Stimulated activated CD8-positive, alpha-beta memory T cell treated with anti-CD3 and anti-CD28 coated beads, Interleukin-4, amount 100 ng/mL, for 4 hours (primary cell): ENCODE data around the gene SLC47A2.
"Not testable (repeated sequence)": the region's sequence is repeated elsewhere in the genome, so short reads cannot be mapped to it uniquely, and the experiment has no call there.

Source experiments
- DNase-seq, 2 donors: peaks; one replicate each; pipeline ENCODE4 v3.0.0-alpha.2; 2020; ENCODE audit warnings: low read depth in 2 of 2, low spot score in 1 of 2

The SLC47A2 gene

GRCh38 chr17:19708431-19709175 is 7.8 kb downstream of the SLC47A2 start:
- DNase-seq, result no peak

DNA sequence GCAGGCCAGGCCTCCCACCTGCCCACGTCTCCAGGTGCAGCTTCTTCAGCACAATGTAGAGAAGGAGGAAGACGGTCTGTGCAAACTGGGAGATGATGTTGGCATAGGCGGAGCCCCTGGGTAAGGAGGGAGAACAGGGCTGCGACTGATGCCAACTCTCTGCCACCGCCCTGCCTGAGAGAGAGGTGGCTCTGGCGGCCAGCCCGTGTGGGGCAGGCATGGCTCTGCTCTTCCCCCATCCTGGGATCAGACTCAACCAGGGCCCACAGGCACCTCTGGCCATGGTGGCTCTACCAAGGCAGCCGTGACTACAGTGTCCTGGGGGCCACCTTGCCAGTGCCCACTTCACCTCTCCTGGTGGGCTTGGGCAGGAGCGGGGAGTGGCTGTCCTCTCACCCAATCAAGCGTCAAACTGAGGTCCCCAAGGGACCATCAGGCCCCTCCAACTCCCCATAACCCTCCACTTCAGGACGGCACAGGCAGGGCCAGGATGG is 8.6 kb downstream of the SLC47A2 start:
- no peak for DNase-seq

DNA sequence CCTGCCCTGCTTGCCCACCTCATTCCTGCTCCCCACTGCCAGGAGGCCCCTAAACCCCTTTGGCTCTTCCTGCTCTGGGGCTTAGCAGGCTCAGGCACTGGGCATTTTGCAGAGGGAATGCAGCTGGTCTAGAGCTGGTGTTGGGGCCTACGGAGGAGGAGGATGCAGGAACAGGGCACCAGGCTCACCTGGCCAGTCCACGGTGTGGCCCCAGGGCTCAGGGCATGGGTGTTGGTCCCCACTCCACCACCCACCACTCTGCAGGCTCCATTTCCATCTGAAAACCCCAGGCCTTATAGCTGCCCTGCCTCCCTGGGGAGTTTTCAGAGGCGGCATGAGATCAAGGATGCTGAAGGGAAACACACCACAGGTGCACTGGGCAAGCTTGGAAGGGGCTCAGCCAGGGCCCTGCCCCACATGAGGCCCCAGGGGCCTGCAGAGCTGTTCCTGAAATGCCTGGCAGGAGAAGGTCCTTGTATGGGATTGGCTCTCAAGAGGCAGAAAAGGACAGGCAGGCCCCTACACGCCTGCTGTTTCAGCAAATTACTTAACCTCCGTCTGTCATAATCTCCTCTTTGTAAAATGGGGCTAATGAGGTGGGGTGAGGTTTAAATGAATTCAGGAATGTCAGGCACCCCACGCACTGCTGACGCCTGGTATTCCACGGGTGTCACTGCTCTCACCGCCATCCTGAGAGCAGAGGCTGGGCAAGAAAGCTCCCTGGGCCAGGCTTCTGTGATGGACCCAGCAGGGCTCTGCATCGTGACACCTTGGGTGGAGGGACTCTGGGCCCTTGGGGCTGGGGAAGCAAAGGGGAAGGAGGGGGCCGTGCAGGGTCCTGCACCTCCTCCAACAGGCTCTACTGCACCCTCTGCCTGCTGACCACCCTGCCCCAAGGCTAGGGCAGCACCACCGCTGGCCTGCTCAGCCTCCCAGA is 9.3 kb downstream of the SLC47A2 start:
- no peak for DNase-seq

GRCh38 chr17:19705771-19706770 is 10.3 kb downstream of the SLC47A2 start:
- no peak for DNase-seq

DNA sequence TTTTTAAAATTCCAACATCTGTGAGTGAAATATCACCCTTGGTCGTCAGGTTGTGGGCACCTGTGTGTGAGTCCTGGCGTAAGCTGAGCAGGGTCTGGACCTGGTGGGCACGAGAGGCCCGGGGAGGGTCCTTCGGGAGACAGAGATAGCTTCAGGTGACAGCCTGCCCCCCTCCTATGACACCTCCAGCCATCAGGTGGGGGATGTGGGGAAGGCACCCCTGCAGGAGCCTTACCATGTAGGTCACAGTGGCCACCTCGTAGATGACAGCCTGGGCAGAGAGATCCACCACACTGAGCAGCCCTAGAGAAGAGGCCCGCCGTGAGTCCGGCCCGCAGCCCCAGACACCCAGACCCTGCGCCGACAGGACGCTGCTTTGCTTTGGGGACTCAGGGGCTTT is 11.2 kb downstream of the SLC47A2 start:
- DNase-seq, result no peak

DNA sequence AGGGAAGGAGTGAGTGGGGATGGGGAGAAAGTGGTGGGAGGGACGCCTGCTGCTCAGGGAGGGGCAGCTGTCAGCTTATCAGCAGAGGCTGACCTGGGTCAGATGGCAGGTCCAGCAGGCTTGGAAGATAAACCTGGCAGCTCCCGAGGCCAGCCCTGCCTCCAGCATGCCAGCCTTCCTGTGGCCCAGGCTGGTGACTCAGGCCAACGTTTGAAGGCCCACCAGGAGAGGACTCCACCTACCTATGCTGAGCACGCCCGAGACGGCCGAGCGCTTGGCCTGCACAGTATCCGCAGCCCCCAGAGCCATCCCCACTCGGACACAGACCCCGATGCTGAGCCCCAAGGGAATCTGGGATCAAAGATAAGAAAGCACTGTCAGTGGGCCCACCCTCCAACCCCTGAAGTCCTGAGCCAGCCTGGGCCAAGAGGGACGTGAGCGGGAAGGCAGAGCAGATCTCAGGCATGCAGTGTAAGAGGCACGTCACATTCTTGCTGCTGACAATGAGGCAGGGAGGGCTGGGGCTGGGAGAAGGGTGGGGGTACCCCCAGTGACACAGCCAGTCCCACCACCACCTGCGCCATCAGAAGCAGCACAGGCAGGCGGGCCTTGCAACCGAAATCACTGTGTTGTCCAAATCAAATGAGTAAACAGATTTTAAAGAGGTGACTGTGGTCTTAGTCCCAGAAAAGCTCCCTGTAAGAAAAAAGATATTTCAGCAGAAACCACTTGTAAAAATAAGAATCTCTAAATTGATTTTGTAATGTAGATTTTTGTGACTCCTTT is 12.4 kb downstream of the SLC47A2 start:
- no peak for DNase-seq

GRCh38 chr17:19703106-19703827 is 13.1 kb downstream of the SLC47A2 start:
- DNase-seq, result no peak

- no peak for DNase-seq
Measured at GRCh38 chr17:19702217-19702641, 14.2 kb downstream of the SLC47A2 start.

- no peak for DNase-seq
Measured at GRCh38 chr17:19686400-19687090, 29.8 kb downstream of the SLC47A2 start.

DNA sequence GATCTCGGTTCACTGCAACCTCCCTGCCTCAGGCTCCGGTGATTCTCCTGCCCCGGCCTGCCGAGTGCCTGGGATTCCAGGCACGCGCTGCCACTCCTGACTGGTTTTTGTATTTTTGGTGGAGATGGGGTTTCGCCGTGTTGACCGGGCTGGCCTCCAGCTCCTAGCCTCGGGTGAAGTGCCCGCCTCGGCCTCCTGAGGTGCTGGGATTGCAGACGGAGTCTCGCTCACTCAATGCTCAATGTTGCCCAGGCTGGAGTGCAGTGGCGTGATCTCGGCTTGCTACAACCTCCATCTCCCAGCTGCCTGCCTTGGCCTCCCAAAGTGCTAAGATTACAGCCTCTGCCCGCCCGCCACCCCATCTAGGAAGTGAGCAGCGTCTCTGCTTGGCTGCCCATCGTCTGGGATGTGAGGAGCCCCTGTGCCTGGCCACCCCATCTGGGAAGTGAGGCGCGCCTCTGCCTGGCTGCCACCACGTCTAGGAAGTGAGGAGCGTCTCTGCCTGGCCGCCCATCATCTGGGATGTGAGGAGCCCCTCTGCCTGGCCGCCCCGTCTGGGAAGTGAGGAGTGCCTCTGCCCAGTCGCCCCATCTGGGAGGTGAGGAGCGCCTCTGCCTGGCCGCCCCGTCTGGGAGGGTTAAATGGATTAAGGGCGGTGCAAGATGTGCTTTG is 31.3 kb downstream of the SLC47A2 start:
- not testable (repeated sequence) for DNase-seq

DNA sequence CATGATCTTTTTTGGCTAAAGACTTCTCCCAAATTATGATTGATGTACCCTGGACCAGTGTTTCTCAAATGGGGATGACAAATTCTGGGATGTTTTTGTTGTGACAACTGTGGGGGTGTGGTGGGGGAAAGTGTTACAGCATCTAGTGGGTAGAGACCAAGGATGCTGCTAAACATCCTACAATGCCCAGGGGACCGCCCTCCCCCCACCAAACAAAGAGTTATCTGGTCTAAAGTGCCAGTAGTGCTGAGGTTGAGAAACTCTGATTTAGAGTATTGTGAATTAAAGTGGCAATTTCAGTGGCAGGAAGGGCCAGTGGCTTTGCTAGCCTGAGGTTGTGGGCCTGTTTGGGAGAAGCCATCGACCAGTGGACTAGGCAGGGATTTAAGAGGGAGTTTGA is 33.3 kb downstream of the SLC47A2 start:
- no peak for DNase-seq

DNA sequence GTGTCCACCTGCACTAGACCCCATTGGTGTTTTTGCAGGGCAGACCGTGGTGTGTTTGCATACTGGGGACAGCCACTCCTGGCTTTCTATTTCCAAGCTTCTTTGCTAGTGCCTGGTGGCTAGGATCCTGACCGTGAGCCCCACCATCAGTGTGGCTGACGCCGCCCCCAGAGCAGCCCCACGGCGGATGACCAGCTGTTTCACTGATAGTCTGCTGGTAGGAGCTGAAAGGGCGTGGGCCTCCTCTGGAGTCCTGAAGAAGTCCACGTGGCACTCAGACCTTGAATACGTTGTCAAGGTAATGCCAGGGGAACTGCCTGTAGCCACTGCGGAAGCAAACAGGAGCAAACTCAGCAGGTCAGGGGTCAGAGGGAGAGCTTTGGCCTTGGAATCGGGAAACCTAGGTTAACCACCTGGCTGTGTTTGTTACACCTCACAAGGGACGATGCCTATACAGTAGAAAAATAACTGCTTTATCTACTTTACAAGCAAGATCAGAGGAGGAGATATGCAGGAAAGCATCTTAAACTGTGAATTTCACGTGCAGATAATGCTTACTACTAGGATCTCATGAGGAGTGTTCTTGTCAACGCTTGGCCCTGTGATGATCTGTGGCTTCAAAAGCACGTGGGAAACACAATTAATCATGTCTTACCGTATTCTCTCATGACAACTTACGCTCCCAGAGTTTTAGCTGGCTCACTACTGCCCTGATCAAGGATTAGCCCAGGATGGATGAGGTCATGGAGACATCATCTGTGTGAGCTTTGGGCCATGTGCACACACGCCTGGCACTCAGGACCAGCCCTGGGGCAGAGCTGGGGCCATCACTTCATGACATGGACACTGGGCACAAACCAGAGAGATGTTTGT is 37.6 kb downstream of the SLC47A2 start:
- no peak for DNase-seq

DNA sequence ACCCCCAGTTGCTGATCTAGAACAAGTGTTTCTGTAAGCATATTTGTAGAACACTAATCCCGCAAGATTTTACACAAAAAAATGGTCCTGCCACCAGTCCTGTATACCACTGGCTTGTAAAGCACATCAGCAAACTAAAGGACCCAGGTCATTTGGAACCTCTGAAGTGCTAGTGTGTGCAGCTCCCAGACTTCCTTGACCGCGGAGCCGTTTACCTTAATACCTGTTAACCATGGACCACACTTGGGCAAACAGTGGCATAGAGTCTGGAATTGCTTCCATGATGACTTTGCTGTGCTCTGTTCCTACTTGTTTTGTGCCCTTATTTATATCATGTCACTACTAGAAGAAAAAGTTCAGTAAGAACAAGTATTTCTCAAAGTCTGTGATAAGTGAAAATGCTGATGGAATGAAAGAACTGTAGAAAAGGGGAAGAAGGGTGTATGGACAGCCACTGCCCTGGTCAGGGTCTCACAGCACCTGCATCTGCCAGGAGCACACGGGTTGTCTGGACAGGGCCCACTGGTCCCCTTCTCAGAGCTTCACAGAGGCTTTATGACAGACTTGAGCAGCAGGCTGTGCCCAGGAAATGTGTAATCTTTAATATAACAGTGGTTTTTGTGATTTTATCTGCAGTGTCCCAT is 38.5 kb downstream of the SLC47A2 start:
- no peak for DNase-seq

DNA sequence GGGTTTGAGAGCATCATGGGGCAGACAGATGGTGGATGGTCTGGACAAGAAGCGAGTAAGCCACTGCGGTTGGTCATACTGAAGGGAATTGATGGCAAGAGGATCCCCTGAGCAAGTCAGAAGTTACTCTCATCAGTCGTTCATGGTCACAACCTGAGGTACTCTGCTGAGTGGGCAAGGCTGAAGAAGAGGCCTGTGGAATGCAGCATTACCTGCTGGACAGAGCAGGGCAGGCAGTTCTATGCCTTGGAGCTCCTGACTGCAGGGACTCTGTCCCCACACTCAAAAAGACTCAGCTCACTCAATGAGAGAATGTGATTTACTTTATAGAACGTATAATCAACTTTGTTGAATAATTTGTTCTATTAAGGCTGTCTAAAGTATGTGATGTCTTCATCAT is 39.5 kb downstream of the SLC47A2 start:
- no peak for DNase-seq

DNA sequence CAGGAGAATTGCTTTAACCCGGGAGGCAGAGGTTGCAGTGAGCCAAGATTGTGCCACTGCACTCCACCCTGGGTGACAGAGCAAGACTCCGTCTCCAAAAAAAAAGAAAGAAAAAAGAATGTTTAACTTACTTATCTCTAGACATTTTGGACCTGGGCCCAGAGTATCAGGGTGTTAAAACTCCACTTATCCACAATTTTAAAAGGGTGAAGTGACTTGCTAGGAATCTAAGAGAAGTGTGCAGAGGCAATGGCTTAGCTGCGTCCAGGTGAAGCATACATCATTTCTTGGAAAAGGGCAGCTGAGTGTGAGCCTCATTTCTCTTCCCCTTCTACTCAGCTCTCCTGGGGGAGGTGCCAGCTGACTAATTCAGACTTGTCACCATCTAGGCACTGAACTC is 42.8 kb downstream of the SLC47A2 start:
- no peak for DNase-seq

GRCh38 chr17:19672009-19672750 is 44.2 kb downstream of the SLC47A2 start:
- DNase-seq, result no peak
